Daoy (cell line): ENCODE results near the gene ASCC2. TPM values are rescaled to one million over a fixed set of nuclear protein-coding genes. Genes with fewer than 3 reads are reported as not detected.
"Not testable (repeated sequence)": the region's sequence is repeated elsewhere in the genome, so short reads cannot be mapped to it uniquely, and the experiment has no call there.

Source experiments
- DNase-seq: peaks from one replicate; pipeline ENCODE4 v3.0.0-alpha.2; 2015; ENCODE audit warnings: low read depth
- total RNA-seq: library from RNA; depleted of rRNA; stranded (reverse); fragments of >200 nt; shearing (Covaris generic); gene quantifications from 2 replicates; pipeline ENCODE4 v1.2.3, GENCODE V29; 2014

The ASCC2 gene
- total RNA-seq, 1 experiment from 2014 or later, result 35.2 TPM

DNA sequence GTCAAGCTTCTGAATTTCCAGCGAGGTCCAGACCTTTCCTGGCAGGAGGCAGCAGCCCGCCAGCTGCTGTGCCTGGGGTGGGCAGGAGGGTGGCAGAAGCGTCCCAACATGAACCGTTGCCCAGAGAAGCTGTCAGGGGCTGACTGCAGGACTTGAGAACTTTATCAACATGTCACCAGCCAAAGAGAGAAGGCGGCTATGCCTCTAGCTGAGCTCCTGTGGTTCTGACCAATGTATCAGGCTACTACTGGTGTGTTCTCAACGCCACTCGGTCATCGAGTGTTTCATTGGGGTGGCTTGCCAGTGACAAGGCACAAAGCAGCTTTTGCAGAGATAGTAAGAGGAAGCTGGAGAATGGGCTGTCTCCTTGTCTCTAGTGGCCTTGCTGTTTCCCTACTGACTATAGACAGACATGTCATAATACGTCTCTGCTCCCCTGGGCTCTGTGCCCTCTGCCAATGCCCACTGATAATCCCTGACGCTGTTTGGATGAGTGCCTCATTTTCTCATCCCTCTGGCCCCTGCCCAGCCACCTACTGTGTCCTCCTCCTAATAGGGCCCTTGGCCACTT, 17.6 kb upstream of the ASCC2 start:
- no peak for DNase-seq

GRCh38 chr22:29854432-29854831, 16.4 kb upstream of the ASCC2 start:
- no peak for DNase-seq

GRCh38 chr22:29848111-29848510, 10.0 kb upstream of the ASCC2 start:
- DNase-seq, result no peak

DNA sequence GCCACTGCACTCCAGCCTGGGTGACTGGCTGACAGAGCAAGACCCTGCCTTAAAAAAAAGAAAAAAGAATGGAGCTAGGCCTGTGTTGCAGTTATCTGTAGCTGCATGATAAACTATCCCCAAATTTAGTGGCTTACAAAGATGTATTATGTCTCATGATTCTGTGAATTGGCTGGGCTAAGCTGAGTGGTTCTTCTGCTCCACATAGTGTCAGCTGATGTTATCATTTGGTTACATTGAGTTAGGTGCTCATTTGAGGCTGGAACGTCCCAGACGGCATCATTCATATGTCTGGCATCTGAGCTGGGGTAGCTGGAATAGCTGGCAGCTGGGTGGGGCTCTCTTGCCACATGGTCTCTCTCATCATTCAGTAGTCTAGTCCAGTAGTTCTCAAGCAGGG, 8.2 kb upstream of the ASCC2 start:
- no peak for DNase-seq

DNA sequence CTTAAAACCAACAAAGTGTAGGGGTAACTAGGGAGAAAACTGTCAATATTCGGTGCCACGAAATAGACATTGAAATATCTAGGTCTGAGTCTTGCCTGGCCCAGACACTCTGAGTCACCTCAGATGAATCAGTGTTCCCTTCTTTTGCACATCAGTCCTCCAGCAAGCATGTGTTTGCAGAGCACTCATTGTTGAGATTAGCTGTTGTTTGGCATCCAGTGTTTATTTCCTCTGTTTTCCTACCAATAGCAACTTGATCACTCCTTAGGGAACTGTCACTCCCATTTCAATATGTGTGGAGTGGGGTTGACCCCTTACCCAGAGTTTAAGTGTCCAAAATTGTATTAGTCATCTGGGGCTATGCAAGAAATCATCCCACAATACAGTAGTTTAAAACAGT, 4.7 kb upstream of the ASCC2 start:
- DNase-seq, result peak; percentile 83

- no peak for DNase-seq
Observed at GRCh38 chr22:29842172-29842571, 4.1 kb upstream of the ASCC2 start.

- DNase-seq, result no peak
Observed at GRCh38 chr22:29840498-29840897, 2.4 kb upstream of the ASCC2 start.

DNA sequence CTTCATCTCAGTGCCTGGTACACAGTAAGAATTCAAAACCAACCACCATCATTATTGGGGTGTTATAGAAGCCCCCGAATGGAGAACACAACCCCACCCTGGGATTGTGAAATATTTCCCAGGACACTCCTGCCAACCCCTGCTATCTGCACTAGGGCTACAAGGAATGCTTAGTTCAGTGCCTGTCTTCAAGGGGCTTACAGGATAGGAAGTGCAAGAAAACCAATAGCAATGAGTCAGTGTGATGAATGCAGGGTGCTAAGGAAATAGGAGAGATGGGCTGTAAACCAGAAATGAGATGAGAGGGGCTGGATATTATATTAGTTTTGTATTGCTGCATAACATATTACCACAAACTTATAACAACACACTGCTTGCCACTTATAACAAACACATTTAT, 965 bp upstream of the ASCC2 start:
- no peak for DNase-seq

- DNase-seq, result no peak
Observed at GRCh38 chr22:29838599-29838956, 504 bp upstream of the ASCC2 start.

- DNase-seq, result not testable (repeated sequence)
Observed at GRCh38 chr22:29836791-29837370, 1.2 kb downstream of the ASCC2 start.

DNA sequence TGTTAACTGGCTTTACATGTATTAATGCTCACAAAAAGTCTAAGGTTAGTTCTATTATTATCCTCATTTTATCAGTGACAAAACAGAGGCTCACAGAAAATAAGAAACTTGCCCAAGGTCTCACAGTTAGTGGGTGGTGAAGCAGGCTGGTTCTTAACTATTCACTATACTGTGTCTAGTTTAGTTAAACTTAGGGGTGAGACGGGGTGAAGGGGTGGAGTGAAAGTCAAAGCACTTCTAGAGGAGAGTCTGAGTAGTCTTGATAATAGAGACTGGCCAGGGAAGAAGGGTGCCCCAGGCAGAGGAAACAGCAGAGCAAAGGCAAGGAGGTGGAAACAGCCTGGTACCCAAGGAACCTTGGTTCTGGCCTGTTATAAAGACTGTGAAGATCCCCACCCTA, 4.0 kb downstream of the ASCC2 start:
- no peak for DNase-seq

DNA sequence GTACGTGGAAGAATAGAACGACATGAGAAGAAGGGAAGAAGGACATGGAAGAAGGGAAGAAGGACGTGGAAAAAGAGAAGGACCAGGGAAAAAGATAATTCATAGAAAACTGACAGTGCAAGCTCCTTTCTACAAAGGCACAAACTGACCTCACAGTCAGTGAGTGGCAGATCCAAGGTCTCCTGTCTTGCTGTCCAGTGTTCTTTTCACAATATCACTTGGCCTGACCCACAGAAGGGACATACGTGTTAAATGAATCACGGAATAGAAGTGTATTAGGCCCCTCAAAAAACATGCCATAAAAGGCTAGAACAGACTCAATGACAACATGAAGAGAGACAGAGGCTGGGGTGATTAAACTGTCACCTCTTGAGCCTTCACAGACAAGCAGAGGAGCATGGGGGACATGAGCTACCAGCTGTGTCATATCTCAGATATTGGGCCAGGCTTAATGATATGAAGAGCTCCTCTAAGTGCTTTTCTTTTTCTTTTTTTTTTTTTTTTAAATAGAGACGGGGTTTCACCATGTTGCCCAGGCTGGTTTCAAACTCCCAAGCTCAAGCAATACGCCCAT, 4.6 kb downstream of the ASCC2 start:
- DNase-seq, result no peak

- no peak for DNase-seq
Observed at GRCh38 chr22:29831958-29832357, 6.1 kb downstream of the ASCC2 start.

GRCh38 chr22:29831186-29831921, 6.7 kb downstream of the ASCC2 start:
- no peak for DNase-seq

DNA sequence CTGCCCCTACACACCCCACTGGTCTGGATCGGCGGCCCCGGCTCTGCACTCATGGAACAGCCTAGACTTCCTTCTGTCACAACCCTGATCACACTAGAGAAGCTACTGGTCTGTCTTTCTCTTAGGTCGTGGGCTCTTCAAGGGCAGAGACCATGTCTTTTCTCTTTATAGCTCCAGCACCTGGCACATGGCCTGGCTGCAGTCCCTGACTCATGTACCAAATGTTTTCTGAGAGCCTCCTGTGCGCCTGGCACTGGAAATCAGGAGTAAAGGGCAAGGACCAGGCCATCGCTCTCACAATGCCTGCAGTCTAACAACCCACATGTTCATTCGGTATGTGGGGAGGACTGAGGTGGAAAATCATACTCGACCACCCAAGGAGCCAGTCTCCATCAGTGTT, 7.5 kb downstream of the ASCC2 start:
- DNase-seq, result peak; percentile 9

DNA sequence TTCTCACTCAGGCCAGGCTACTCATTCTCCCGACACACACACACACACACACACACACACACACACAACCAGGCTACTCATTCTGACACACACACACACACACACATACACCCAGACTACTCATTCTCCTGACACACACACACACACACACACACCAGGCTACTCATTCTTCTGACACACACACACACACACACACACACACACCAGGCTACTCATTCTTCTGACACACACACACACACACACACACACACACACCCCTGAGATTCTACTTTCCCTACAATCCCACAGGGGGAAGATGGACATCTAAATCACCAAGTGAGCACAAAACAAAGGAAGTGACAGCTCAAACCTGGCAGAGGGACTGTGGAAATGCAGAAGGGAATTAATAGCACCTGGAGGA, 10.3 kb downstream of the ASCC2 start:
- DNase-seq, result not testable (repeated sequence)

GRCh38 chr22:29827091-29827490, 11.0 kb downstream of the ASCC2 start:
- DNase-seq, result no peak

- no peak for DNase-seq
Observed at GRCh38 chr22:29825578-29825977, 12.5 kb downstream of the ASCC2 start.

- DNase-seq, result no peak
Observed at GRCh38 chr22:29824677-29825076, 13.4 kb downstream of the ASCC2 start.

GRCh38 chr22:29821291-29822016, 16.6 kb downstream of the ASCC2 start:
- DNase-seq, result peak; percentile 93

GRCh38 chr22:29820961-29821290, 17.1 kb downstream of the ASCC2 start:
- DNase-seq, result no peak

DNA sequence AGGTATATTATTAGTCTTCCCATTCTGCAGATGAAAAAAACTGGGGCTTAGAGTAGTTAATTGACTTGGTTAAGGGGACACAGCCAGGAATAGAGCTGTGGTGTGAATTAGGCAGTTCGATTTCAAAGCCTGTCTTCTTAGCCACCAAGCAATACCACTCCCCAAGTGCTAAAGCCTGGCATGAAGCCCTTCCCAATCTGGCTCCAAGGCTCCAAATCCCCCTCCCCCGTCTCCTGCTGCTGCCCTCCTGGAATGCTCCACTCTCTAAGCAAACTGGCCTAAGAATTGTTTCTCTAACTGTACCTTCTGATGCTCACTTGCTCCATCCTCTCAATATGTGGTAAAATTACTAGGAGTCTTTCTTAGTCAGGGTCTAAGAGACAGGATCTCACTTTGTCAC, 18.6 kb downstream of the ASCC2 start:
- DNase-seq, result no peak

DNA sequence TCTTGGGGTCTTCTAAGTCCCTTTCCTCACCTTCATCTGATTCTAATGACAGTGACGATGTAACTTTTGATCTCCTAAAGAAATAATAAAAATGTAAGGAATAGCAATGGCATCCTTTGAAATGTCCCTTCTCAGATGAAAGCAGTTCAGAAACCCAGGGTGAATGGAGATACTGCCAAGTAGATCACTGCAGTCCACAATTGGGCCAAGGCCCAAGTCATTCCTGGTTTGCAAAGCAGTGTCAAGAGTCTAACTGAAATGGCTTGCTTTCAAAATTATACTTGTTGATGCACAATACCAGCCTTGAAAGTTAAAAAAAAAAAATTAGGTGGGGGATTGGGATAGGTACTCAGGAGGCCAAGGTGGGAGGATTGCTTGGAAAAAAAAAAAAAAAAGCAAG, 20.4 kb downstream of the ASCC2 start:
- no peak for DNase-seq
